COLO668 (cell line): ENCODE data around the gene PATE4.

Experiments
- DNase-seq: peaks from one replicate; lab custom pipeline; 2025; ENCODE audit not compliant: unreplicated experiment; lab: John Stamatoyannopoulos, UW

The PATE4 gene

DNA sequence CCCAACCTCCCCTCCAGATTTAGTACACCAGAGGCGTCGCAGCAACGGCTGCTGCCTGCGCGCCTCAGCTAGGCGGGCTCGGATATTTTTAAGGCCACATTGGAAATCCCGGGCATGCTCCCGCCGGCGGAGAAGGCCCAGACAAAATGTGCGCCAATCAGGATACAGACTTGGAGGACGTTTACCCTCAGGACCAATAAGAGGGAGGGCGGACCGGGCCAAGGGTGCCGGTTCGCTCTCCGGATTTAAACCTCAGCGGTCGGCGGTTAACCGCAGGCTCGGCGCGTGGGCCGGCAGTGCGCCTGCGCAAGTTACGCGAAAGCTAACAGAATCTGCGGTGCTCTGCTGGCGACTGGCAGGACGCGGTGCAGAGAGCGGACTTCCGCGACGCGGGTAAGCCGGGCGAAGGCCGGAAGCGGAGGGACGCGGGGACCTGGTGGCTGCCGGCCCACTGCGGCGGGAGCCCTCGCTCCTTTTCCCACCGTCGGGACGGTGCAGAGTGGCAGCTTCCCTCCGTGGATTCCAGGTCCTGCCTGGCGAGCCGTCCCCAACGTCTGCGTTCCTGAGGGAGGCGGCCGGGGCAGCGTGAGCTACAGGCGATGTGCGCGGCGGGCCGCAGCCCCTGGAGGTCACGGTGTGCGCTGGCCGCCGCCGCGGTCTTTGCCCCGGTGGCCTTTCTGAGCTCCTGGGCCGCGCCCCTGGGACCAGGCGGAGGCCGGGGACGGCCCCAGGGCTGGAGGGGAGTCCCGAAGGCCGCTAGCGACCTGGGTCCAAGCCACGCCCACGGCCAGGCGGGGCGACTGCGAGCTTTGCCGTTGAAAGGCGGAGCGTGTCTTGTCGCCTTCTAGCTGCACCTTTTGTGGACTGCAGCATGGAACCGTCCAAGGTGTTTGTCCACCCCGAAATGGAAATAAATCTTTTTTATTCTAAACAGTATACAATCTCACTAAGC is 54.5 kb downstream of the PATE4 start, which contains the start of gene HYLS1:
HYLS1 (plus strand) TSS at position 296 of the 952 bp plus-strand sequence. CDS start 11,701 bp downstream, outside the sequence.
- peak; percentile 92 for DNase-seq
